ENCODE results near the gene ACAP3. TPM values are rescaled to one million over a fixed set of nuclear protein-coding genes. Genes with fewer than 3 reads are reported as not detected.
A peak's percentile ranks its signal among the peaks of the same experiment; 100 is the strongest.

The ACAP3 gene
- total and polyA plus RNA-seq, 2 of the 4 experiments (the other 2 are of a cell fraction): 13.3 to 58.2 TPM

- Histone ChIP-seq H3K14ac (replicated peaks; ENCODE audit: low read depth, low read length) (no peak overlapping the region), H2BK5ac (ENCODE audit: low read depth, low read length, poor library complexity, severe bottlenecking) (no peak overlapping the region), H4K91ac (ENCODE audit: insufficient read depth, low read depth, low read length) (no peak overlapping the region), H3K36me3 (ENCODE audit: control insufficient read depth, insufficient read depth, low read length) (peaks cover 23% of the 10 kb centered on the region), H3K9ac (ENCODE audit: low read depth, low read length) (no peak overlapping the region), H3K27me3 (ENCODE audit: control insufficient read depth, insufficient read depth, low read length) (no peaks in the 10 kb centered on the region), H2AK5ac (ENCODE audit: low read depth, low read length) (no peak overlapping the region), H2AFZ (replicated peaks; ENCODE audit: low read length, poor library complexity) (no peak overlapping the region), H3K4me3 (ENCODE audit: insufficient read depth, low read depth, low read length) (no peak overlapping the region), H2BK20ac (ENCODE audit: low read depth, low read length) (no peak overlapping the region), H3K4me1 (ENCODE audit: control insufficient read depth, insufficient read depth, low read length) (no peaks in the 10 kb centered on the region; the same call in 1 of the 2 replicates), H4K20me1 (ENCODE audit: insufficient read depth, low read length) (peaks cover 13% of the 10 kb centered on the region), H3K4ac (ENCODE audit: low read depth, low read length) (no peak overlapping the region), H3K18ac (ENCODE audit: low read depth, low read length) (no peak overlapping the region), H4K5ac (ENCODE audit: low read depth, low read length) (no peak overlapping the region), H3K9me1 (ENCODE audit: insufficient read depth, low read length) (no peaks in the 10 kb centered on the region), H2AK9ac (replicated peaks; ENCODE audit: low read depth, low read length, poor library complexity) (peak overlapping the region; percentile 45), H3K79me1 (ENCODE audit: low read depth in 1 of 2, low read length in 2 of 2) (no peaks in the 10 kb centered on the region), H2BK15ac (ENCODE audit: low read depth, low read length) (no peak overlapping the region), H4K8ac (ENCODE audit: low read depth in 2 of 2, low read length in 2 of 2) (no peak overlapping the region), H3K4me2 (ENCODE audit: low read depth, low read length) (no peak overlapping the region), H3K9me3 (ENCODE audit: control insufficient read depth, insufficient read depth, low read length) (no peaks in the 10 kb centered on the region), H3K56ac (ENCODE audit: extremely low read depth, insufficient read depth, low read length) (no peak overlapping the region), H3K23ac (ENCODE audit: low read depth, low read length) (no peak overlapping the region), H2BK120ac (ENCODE audit: low read depth, low read length) (no peak overlapping the region), H3K27ac (ENCODE audit: insufficient read depth, low read length) (no peak overlapping the region)
- no peak for TF ChIP-seq CHD1 (IDR thresholded peaks at IDR 0.05; ENCODE audit: low read depth, low read length)
- no peak for TF ChIP-seq MAFK (IDR thresholded peaks at IDR 0.05; ENCODE audit: low read depth, low read length)
- TF ChIP-seq NFE2L2 (IDR thresholded peaks at IDR 0.05; ENCODE audit: low read depth, low read length): no peak
- TF ChIP-seq, protein P1, sequence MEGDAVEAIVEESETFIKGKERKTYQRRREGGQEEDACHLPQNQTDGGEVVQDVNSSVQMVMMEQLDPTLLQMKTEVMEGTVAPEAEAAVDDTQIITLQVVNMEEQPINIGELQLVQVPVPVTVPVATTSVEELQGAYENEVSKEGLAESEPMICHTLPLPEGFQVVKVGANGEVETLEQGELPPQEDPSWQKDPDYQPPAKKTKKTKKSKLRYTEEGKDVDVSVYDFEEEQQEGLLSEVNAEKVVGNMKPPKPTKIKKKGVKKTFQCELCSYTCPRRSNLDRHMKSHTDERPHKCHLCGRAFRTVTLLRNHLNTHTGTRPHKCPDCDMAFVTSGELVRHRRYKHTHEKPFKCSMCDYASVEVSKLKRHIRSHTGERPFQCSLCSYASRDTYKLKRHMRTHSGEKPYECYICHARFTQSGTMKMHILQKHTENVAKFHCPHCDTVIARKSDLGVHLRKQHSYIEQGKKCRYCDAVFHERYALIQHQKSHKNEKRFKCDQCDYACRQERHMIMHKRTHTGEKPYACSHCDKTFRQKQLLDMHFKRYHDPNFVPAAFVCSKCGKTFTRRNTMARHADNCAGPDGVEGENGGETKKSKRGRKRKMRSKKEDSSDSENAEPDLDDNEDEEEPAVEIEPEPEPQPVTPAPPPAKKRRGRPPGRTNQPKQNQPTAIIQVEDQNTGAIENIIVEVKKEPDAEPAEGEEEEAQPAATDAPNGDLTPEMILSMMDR (conservative IDR thresholded peaks at IDR 0.05; ENCODE audit: low read depth, low read length): no peak
- no peak for TF ChIP-seq RCOR1 (IDR thresholded peaks at IDR 0.05; ENCODE audit: insufficient replicate concordance, low read length)
- TF ChIP-seq MAZ (IDR thresholded peaks at IDR 0.05; ENCODE audit: borderline replicate concordance, low read depth, low read length): no peak
- no peak for TF ChIP-seq BHLHE40 (IDR thresholded peaks at IDR 0.05; ENCODE audit: low read depth, low read length)
- no peak for TF ChIP-seq POLR2A (IDR thresholded peaks at IDR 0.05; ENCODE audit: low read depth, low read length)
- in situ Hi-C loops (cut with MboI; ENCODE audit: low sequenced_read_pairs): no loop called here
- no peak for DNase-seq
- 54% methylated on average over 22 of the region's 28 CpGs; no CpG with 5 or more reads in 1 of the 2 experiments for WGBS, 2 experiments (ENCODE audit: extremely low coverage in 2 of 2, insufficient read length in 1 of 2)
- dilution Hi-C loops (cut with HindIII; ENCODE audit: low sequenced_read_pairs, unreplicated experiment): no loop called here
- CTCF ChIA-PET: interaction anchor here (1.4 to 1.5 kb wide), 2 partner anchors 9 to 168 kb away, joined by 3 read pairs; no protein-coding TSS in a partner anchor
- POLR2A ChIA-PET (ENCODE audit: unreplicated experiment): no interaction called here
- BruUV-seq (replicated peaks): no TSS peak
- intact Hi-C loops (cut with micrococcal nuclease): no loop called here
- ATAC-seq (ENCODE audit: low read depth): 0 out of 2 replicates have a peak, but pooled peaks have one; percentile 2
Observed at GRCh38 chr1:1291023-1291528, 16.7 kb downstream of the ACAP3 start.
